ENCODE results near the gene RAD51B. TPM values are rescaled to one million over a fixed set of nuclear protein-coding genes. Genes with fewer than 3 reads are reported as not detected.

The RAD51B gene
- total RNA-seq, 1 experiment from 2014 or later = 29.9 TPM

DNA sequence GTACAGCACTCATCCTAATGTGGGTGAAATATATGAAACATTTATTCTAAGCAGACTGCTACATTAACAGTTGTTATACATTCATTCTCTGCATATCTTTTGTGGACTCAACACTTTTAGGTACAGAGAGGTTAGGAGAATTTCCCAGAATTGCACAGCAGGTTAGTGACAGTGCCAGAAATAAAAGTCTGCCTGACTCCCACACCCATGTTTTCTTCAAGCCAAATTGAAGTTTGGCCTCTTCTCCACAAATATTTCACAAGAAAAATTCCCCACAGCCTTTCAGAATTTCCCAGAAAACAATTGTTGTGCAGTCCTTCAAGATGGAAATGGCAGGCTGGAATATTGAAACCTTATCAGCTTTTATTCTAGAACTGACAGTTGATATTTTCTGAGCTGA, 464.8 kb downstream of the RAD51B start:
- no peak overlapping the region for H3K4me3 ChIP-seq
- no TSS peak for BruUV-seq (replicated peaks)
- DNase-seq = no peak
- H2AFZ ChIP-seq = no peak overlapping the region
- no peak overlapping the region for H3K27ac ChIP-seq
- CTCF ChIA-PET = no interaction called here
- peaks cover 6% of the 10 kb centered on the region; the same call in 1 of the 2 replicates for H3K36me3 ChIP-seq (ENCODE audit: low read depth)
- H3F3A ChIP-seq (ENCODE audit: insufficient read depth, low read depth) = no peaks in the 10 kb centered on the region
- POLR2A ChIA-PET (ENCODE audit: unreplicated experiment) = no interaction called here
- H3K27me3 ChIP-seq (ENCODE audit: insufficient read depth, low read depth) = no peaks in the 10 kb centered on the region
- TF ChIP-seq, protein P1, sequence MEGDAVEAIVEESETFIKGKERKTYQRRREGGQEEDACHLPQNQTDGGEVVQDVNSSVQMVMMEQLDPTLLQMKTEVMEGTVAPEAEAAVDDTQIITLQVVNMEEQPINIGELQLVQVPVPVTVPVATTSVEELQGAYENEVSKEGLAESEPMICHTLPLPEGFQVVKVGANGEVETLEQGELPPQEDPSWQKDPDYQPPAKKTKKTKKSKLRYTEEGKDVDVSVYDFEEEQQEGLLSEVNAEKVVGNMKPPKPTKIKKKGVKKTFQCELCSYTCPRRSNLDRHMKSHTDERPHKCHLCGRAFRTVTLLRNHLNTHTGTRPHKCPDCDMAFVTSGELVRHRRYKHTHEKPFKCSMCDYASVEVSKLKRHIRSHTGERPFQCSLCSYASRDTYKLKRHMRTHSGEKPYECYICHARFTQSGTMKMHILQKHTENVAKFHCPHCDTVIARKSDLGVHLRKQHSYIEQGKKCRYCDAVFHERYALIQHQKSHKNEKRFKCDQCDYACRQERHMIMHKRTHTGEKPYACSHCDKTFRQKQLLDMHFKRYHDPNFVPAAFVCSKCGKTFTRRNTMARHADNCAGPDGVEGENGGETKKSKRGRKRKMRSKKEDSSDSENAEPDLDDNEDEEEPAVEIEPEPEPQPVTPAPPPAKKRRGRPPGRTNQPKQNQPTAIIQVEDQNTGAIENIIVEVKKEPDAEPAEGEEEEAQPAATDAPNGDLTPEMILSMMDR (conservative IDR thresholded peaks at IDR 0.05) = no peak
- no peak for TF ChIP-seq EZH2 (IDR thresholded peaks at IDR 0.05; ENCODE audit: low read depth)
- no peaks in the 10 kb centered on the region for H3K9me2 ChIP-seq (ENCODE audit: insufficient read depth)
- no peaks in the 10 kb centered on the region for H3K79me2 ChIP-seq (ENCODE audit: low read depth)
- H3K9me3 ChIP-seq (ENCODE audit: insufficient read depth, low read depth) = no peaks in the 10 kb centered on the region
- no peak overlapping the region for H3K4me2 ChIP-seq
- peaks cover 6% of the 10 kb centered on the region for H3K4me1 ChIP-seq (replicated peaks; ENCODE audit: insufficient read depth)
- intact Hi-C loops (cut with micrococcal nuclease; ENCODE audit: unreplicated experiment) = no loop called here
- no peaks in the 10 kb centered on the region for H4K20me1 ChIP-seq (ENCODE audit: insufficient read depth)

DNA sequence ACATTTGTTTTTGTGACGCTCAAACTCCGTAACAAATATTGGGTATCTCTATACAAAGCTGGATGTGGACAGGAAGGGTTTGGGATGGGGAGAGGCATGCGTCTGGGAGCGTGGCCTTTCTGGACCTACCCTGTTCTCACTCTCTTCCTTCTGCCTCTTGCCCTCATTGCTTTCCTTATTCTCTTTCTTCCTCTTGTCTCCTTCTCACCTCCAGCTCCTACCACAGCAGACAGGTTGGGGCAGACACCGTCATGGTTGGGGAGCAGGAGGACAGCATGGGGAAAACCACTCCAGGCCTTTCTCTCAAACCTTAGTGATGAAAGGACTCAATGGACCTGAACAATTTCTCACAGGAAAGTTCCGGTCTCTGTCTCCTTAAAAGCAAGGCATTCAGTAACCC, 465.3 kb downstream of the RAD51B start:
- ChIA-PET CTCF (no interaction called here), POLR2A (ENCODE audit: unreplicated experiment) (no interaction called here)
- Histone ChIP-seq H3F3A (ENCODE audit: insufficient read depth, low read depth) (no peaks in the 10 kb centered on the region), H3K27ac (no peak overlapping the region), H3K4me2 (no peak overlapping the region), H3K4me3 (no peak overlapping the region), H3K9me2 (ENCODE audit: insufficient read depth) (no peaks in the 10 kb centered on the region), H3K79me2 (ENCODE audit: low read depth) (no peaks in the 10 kb centered on the region), H4K20me1 (ENCODE audit: insufficient read depth) (no peaks in the 10 kb centered on the region), H3K9me3 (ENCODE audit: insufficient read depth, low read depth) (no peaks in the 10 kb centered on the region), H3K36me3 (ENCODE audit: low read depth) (peaks cover 6% of the 10 kb centered on the region; the same call in 1 of the 2 replicates), H3K27me3 (ENCODE audit: insufficient read depth, low read depth) (no peaks in the 10 kb centered on the region), H2AFZ (no peak overlapping the region), H3K4me1 (replicated peaks; ENCODE audit: insufficient read depth) (peaks cover 4% of the 10 kb centered on the region; the same call in 1 of the 2 replicates)
- no peak for TF ChIP-seq EZH2 (IDR thresholded peaks at IDR 0.05; ENCODE audit: low read depth)
- TF ChIP-seq, protein P1 (conservative IDR thresholded peaks at IDR 0.05) = no peak
- intact Hi-C loops (cut with micrococcal nuclease; ENCODE audit: unreplicated experiment) = no loop called here
- no TSS peak for BruUV-seq (replicated peaks)
- no peak for DNase-seq

DNA sequence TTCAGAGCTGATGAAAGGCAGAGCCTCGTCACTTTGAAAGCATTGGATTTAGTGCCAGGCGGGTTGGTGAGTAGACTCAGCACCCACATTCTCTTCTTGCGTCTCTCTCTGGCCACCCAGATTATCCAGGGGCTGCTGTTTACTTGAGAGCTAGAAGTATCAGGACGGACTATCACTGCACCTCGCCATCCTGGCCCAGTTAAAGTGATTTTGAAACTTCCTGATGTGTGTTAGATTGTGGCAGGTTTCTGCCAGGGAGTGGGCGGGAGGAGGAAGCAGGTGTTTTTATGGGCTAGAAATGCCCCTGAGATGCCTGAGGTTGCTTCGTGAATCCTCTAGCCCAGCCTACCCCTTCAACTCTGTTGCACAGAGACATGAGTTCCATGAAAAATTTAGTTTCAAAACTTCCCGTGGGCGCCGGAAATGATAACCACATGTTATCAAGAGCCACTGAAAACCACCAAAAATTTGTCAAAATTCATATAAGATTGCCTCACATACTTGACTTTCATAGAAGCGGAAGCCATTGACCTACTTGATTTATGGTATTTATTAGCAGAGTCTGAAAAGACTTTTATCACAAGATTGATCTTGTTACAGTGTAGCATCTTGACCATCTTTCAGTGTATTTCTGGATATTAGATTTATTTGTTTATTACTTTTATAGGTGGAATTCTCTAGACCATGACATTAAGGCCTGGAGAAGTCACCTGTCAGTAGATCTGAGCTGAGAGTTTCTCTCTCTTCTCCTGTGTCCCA, 466.0 kb downstream of the RAD51B start:
- H3F3A ChIP-seq (ENCODE audit: insufficient read depth, low read depth) = no peaks in the 10 kb centered on the region
- H3K36me3 ChIP-seq (ENCODE audit: low read depth) = no peaks in the 10 kb centered on the region
- H3K79me2 ChIP-seq (ENCODE audit: low read depth) = no peaks in the 10 kb centered on the region
- no peak for TF ChIP-seq EZH2 (IDR thresholded peaks at IDR 0.05; ENCODE audit: low read depth)
- TF ChIP-seq, protein P1 (conservative IDR thresholded peaks at IDR 0.05) = no peak
- no peak overlapping the region for H3K27ac ChIP-seq
- H3K4me3 ChIP-seq = no peak overlapping the region
- no peaks in the 10 kb centered on the region for H4K20me1 ChIP-seq (ENCODE audit: insufficient read depth)
- no peaks in the 10 kb centered on the region for H3K9me2 ChIP-seq (ENCODE audit: insufficient read depth)
- no peaks in the 10 kb centered on the region for H3K9me3 ChIP-seq (ENCODE audit: insufficient read depth, low read depth)
- H2AFZ ChIP-seq = no peak overlapping the region
- no TSS peak for BruUV-seq (replicated peaks)
- H3K4me2 ChIP-seq = no peak overlapping the region
- intact Hi-C loops (cut with micrococcal nuclease; ENCODE audit: unreplicated experiment) = no loop called here
- no peaks in the 10 kb centered on the region for H3K27me3 ChIP-seq (ENCODE audit: insufficient read depth, low read depth)
- ChIA-PET POLR2A (ENCODE audit: unreplicated experiment) (no interaction called here), CTCF (no interaction called here)
- DNase-seq = no peak
- H3K4me1 ChIP-seq (replicated peaks; ENCODE audit: insufficient read depth) = peaks cover 4% of the 10 kb centered on the region; the same call in 1 of the 2 replicates
